Right cardiac atrium (tissue), 5 donors: ENCODE measurements around the gene DGCR2. TPM values are rescaled to one million over a fixed set of nuclear protein-coding genes. Genes with fewer than 3 reads are reported as not detected.
"Not testable (repeated sequence)": the region's sequence is repeated elsewhere in the genome, so short reads cannot be mapped to it uniquely, and the experiment has no call there.

ENCODE experiments used
- ATAC-seq, 2 donors: fragments of 200-7000 bp; cut with Tn5 transposase; one replicate each; pipeline versions ENCODE4 v1.8.0 to v1.9.1; 2020; ENCODE audit warnings: moderate library complexity in 2 of 2, mild to moderate bottlenecking in 1 of 2
- DNase-seq, 3 donors: peaks; one replicate each; pipeline ENCODE4 v3.0.0-alpha.2; 2020
- H3K27ac ChIP-seq: one replicate; pipeline ENCODE4 v1.5.1; 2013; ENCODE audit warnings: mild to moderate bottlenecking, low read length, control low read depth, moderate library complexity
- H3K27me3 ChIP-seq: one replicate; pipeline ENCODE4 v1.6.1; 2013; ENCODE audit not compliant: control insufficient read depth, insufficient read depth
- H3K4me1 ChIP-seq: one replicate; pipeline ENCODE4 v1.6.1; 2013; ENCODE audit warnings: low read length; ENCODE audit not compliant: control insufficient read depth, insufficient read depth
- H3K4me3 ChIP-seq: one replicate; pipeline ENCODE4 v1.5.1; 2013; ENCODE audit warnings: low read length, control low read depth
- H3K9me3 ChIP-seq: one replicate; pipeline ENCODE4 v1.6.1; 2013; ENCODE audit warnings: low read length; ENCODE audit not compliant: control insufficient read depth
- WGBS: extraction: QIAGEN DNeasy Blood & Tissue Kit; methylation state at CpG from one replicate; pipeline ENCODE4 v1.1.7; 2013; 5-methylcytosine and 5-hydroxymethylcytosine counted together
- intact Hi-C, 4 donors: fragments of 100-400 bp; cut with DNase I; formaldehyde crosslinking; loops; one replicate each; pipeline versions ENCODE4 v1.11.0 to v1.14.0; 2022 to 2023
- long read RNA-seq, 4 donors: library from polyadenylated mRNA; unstranded; transcript quantifications; one replicate each; pipeline ENCODE4 v2.0.0, GENCODE V29; 2020 to 2021
- polyA plus RNA-seq: library from polyadenylated mRNA; stranded (reverse); fragments of 200-250 nt; gene quantifications from one replicate; pipeline ENCODE4 v1.2.3, GENCODE V29; 2013
- total RNA-seq, 4 donors: library from RNA; stranded (reverse); fragmentation: NEBNext Ultra II Directional; extraction: Animal tissue kit (Norgen Biotek cat#: 25700); gene quantifications; one replicate each; pipeline ENCODE4 v1.2.1, GENCODE V29; 2021
- donor health status: healthy with polysubstance abuse.
- donor health status: DM: no; HTN: yes; CAD: no.
- donor health status: DM: no; HTN: no; CAD: no.
- donor health status: DM: no; HTN: yes; CAD: no; lungs with severe emphysema.
- donor health status: DM: yes; HTN: yes; CAD: no.

DGCR2 gene
- total RNA-seq: 10 to 100 TPM; 28.9 to 38.8 (median 35.4) TPM
- polyA plus RNA-seq: 34.9 TPM
- long read RNA-seq, donor 1, full-length matches to known transcripts: 44 of 159 reads
- long read RNA-seq, donor 1, partial matches to known transcripts: 24 of 159 reads
- long read RNA-seq, donor 1, other reads (novel, unspliced or antisense): 91 of 159 reads
- long read RNA-seq, donor 2, full-length matches to known transcripts: 45 of 113 reads
- long read RNA-seq, donor 2, partial matches to known transcripts: 9 of 113 reads
- long read RNA-seq, donor 2, other reads (novel, unspliced or antisense): 59 of 113 reads
- long read RNA-seq, donor 3, full-length matches to known transcripts: 88 of 210 reads
- long read RNA-seq, donor 3, partial matches to known transcripts: 65 of 210 reads
- long read RNA-seq, donor 3, other reads (novel, unspliced or antisense): 57 of 210 reads
- long read RNA-seq, donor 4, full-length matches to known transcripts: 42 of 129 reads
- long read RNA-seq, donor 4, partial matches to known transcripts: 19 of 129 reads
- long read RNA-seq, donor 4, other reads (novel, unspliced or antisense): 68 of 129 reads

GRCh38 chr22:19122143-19122751 lies at the start of gene DGCR2:
Gene DGCR2, minus strand, starts transcription at chr22:19122412. Its CDS starts 206 bp downstream, at chr22:19122206.
- ATAC-seq: peak; percentile 98 to 99

GRCh38 chr22:19169947-19170318 lies 47.7 kb upstream of the DGCR2 start:
- DNase-seq (no peak), ATAC-seq (no peak)
- 50% methylated on average over 7 of the region's 7 CpGs for WGBS
- Histone ChIP-seq H3K4me1 (peaks cover 12% of the 10 kb centered on the region), H3K27ac (no peak overlapping the region), H3K27me3 (no peaks in the 10 kb centered on the region), H3K4me3 (no peak overlapping the region), H3K9me3 (no peaks in the 10 kb centered on the region)
- intact Hi-C loops: no loop called here

More at GRCh38 chr22:19122143-19122751, at the start of gene DGCR2:
- DNase-seq: peak; percentile 97 to 99 (median 98)
- Histone ChIP-seq H3K27me3 (no peaks in the 10 kb centered on the region), H3K9me3 (no peaks in the 10 kb centered on the region), H3K27ac (peak within 1 kb of the TSS; percentile 94), H3K4me1 (peaks cover 6% of the 10 kb centered on the region), H3K4me3 (peak within 1 kb of the TSS; percentile 85)
- intact Hi-C loops: no loop called here
- WGBS: under 1% methylated on average over 67 of the region's 67 CpGs

- no peaks in the 10 kb centered on the region for H3K27me3 ChIP-seq
- H3K27ac ChIP-seq: no peak overlapping the region
These were observed 47.1 kb upstream of the DGCR2 start for GRCh38 chr22:19169002-19169946.

GRCh38 chr22:19168088-19168890 lies 46.1 kb upstream of the DGCR2 start:
- H3K4me3 ChIP-seq: no peak overlapping the region
- peaks cover 9% of the 10 kb centered on the region for H3K4me1 ChIP-seq
- ATAC-seq: no peak
- intact Hi-C loops: no loop called here
- WGBS: 76% methylated on average over 17 of the region's 17 CpGs
- H3K27ac ChIP-seq: no peak overlapping the region
- no peaks in the 10 kb centered on the region for H3K9me3 ChIP-seq
- H3K27me3 ChIP-seq: no peaks in the 10 kb centered on the region
- DNase-seq: no peak

More at GRCh38 chr22:19169002-19169946, 47.1 kb upstream of the DGCR2 start:
- Histone ChIP-seq H3K4me1 (peaks cover 9% of the 10 kb centered on the region), H3K9me3 (no peaks in the 10 kb centered on the region), H3K4me3 (peak overlapping the region; percentile 24)
- no peak for DNase-seq
- 6% methylated on average over 58 of the region's 58 CpGs for WGBS
- no peak for ATAC-seq
- intact Hi-C loops: no loop called here

GRCh38 chr22:19167106-19167869 lies 45.1 kb upstream of the DGCR2 start:
- Histone ChIP-seq H3K9me3 (no peaks in the 10 kb centered on the region), H3K4me1 (peaks cover 7% of the 10 kb centered on the region), H3K4me3 (no peak overlapping the region), H3K27me3 (no peaks in the 10 kb centered on the region), H3K27ac (no peak overlapping the region)
- ATAC-seq (no peak), DNase-seq (no peak)
- WGBS: 72% methylated on average over 13 of the region's 13 CpGs
- intact Hi-C loops: no loop called here

- H3K4me3 ChIP-seq: no peak overlapping the region
- ATAC-seq: no peak
- H3K4me1 ChIP-seq: peaks cover 6% of the 10 kb centered on the region
- no peak overlapping the region for H3K27ac ChIP-seq
- H3K27me3 ChIP-seq: no peaks in the 10 kb centered on the region
- WGBS: 73% methylated on average over 8 of the region's 8 CpGs
- no peaks in the 10 kb centered on the region for H3K9me3 ChIP-seq
- intact Hi-C loops: no loop called here
- DNase-seq: no peak
These were observed 44.2 kb upstream of the DGCR2 start for GRCh38 chr22:19166421-19166820.

GRCh38 chr22:19164425-19164824 lies 42.2 kb upstream of the DGCR2 start:
- whole genome bisulfite sequencing: 95% methylated on average over 6 of the region's 6 CpGs
- no peaks in the 10 kb centered on the region for H3K4me1 ChIP-seq
- intact Hi-C loops: no loop called here
- H3K4me3 ChIP-seq: no peak overlapping the region
- no peak overlapping the region for H3K27ac ChIP-seq
- ATAC-seq (no peak), DNase-seq (no peak)
- H3K27me3 ChIP-seq: no peaks in the 10 kb centered on the region
- H3K9me3 ChIP-seq: no peaks in the 10 kb centered on the region

GRCh38 chr22:19158649-19159048 lies 36.4 kb upstream of the DGCR2 start:
- ATAC-seq, H3K4me1 ChIP-seq, H3K27ac ChIP-seq, H3K9me3 ChIP-seq, DNase-seq, H3K4me3 ChIP-seq, H3K27me3 ChIP-seq: not testable (repeated sequence)
- 80% methylated on average over 11 of the region's 11 CpGs for WGBS
- intact Hi-C loops: loop anchor here in 1 of 4 donors (10.0 kb wide), 1 partner anchor 466 kb away; no protein-coding TSS in a partner anchor

- ATAC-seq, H3K9me3 ChIP-seq, H3K27ac ChIP-seq, H3K4me3 ChIP-seq, H3K27me3 ChIP-seq, H3K4me1 ChIP-seq, DNase-seq: not testable (repeated sequence)
- WGBS: 90% methylated on average over 9 of the region's 9 CpGs
- intact Hi-C loops: loop anchor here in 1 of 4 donors (10.0 kb wide), 1 partner anchor 469 kb away; no protein-coding TSS in a partner anchor
These were observed 33.9 kb upstream of the DGCR2 start for GRCh38 chr22:19156109-19156508.
